Right lobe of liver (tissue), 6 donors: ENCODE data around the gene DCDC2C. TPM values are rescaled to one million over a fixed set of nuclear protein-coding genes. Genes with fewer than 3 reads are reported as not detected.

Experiments used
- ATAC-seq, 4 donors: fragments of 200-7000 bp; cut with Tn5 transposase; one replicate each; pipeline ENCODE4 v1.9.1; 2020; ENCODE audit warnings: mild to moderate bottlenecking in 4 of 4, moderate library complexity in 4 of 4
- DNase-seq, 3 donors: peaks; one replicate each; pipeline ENCODE4 v3.0.0-alpha.2; 2020
- H3K27ac ChIP-seq, 3 donors: fragments of 200-600 bp; one replicate each; pipeline ENCODE4 v1.8.0; 2022
- H3K27me3 ChIP-seq, 2 donors: fragments of 200-600 bp; one replicate each; pipeline ENCODE4 v1.8.0; 2022
- H3K36me3 ChIP-seq, 4 donors: fragments of 200-600 bp; sonication (generic) in 1 of 4; one replicate each; pipeline versions ENCODE4 v1.5.1 to v1.8.0; 2017 to 2022; ENCODE audit warnings: control low read depth in 1 of 4
- H3K4me1 ChIP-seq, 4 donors: fragments of 200-600 bp; sonication (generic) in 1 of 4; one replicate each; pipeline versions ENCODE4 v1.5.1 to v1.8.0; 2017 to 2022; ENCODE audit warnings: control low read depth in 1 of 4
- H3K4me3 ChIP-seq, 3 donors: fragments of 200-600 bp; one replicate each; pipeline ENCODE4 v1.8.0; 2022
- H3K9me3 ChIP-seq, 4 donors: fragments of 200-600 bp; sonication (generic) in 1 of 4; one replicate each; pipeline versions ENCODE4 v1.5.1 to v1.8.0; 2017 to 2022; ENCODE audit warnings: control low read depth in 1 of 4
- POLR2A ChIP-seq: fragments of 450-650 bp; IDR thresholded peaks from one replicate; pipeline ENCODE4 v1.6.1; 2017; ENCODE audit warnings: antibody characterized with exemption, mild to moderate bottlenecking
- WGBS: methylation state at CpG from one replicate; pipeline ENCODE4 v1.1.6; 2018; ENCODE audit warnings: low coverage, low lambda C conversion rate; ENCODE audit not compliant: insufficient coverage; ENCODE audit errors: missing lambda C conversion rate; 5-methylcytosine and 5-hydroxymethylcytosine counted together
- intact Hi-C, 2 donors: fragments of 100-400 bp; cut with DNase I; formaldehyde crosslinking; loops; one replicate each; pipeline versions ENCODE4 v1.11.2 to v1.14.1; 2022
- total RNA-seq, 6 experiments: library from RNA; depleted of rRNA in 2 of 6; stranded (reverse); fragments of >200 nt in 2 of 6; fragmentation: NEBNext Ultra II Directional in 3 of 6; extraction: Animal tissue kit (Norgen Biotek cat#: 25700) in 3 of 6; gene quantifications; one replicate each; pipeline versions ENCODE4 v1.1.0 to v1.2.4, GENCODE V29; 2016 to 2023
- TF ChIP-seq, protein P1 (sequence below), 4 donors: fragments of 200-600 bp in 3 of 4; fragments of 450-650 bp in 1 of 4; IDR thresholded peaks; one replicate each; pipeline versions ENCODE4 v1.5.1 to v1.8.0; 2016 to 2022; ENCODE audit warnings: antibody characterized with exemption in 4 of 4, mild to moderate bottlenecking in 2 of 4
- donor health status: DM: no; HTN: yes; CAD: no.
- donor health status: DM: no; HTN: no; CAD: no.
- donor health status: DM: no; HTN: no; CAD: no.
- donor health status: DM: no; HTN: yes; CAD: no.
- donor health status: DM: no; HTN: yes; CAD: no.

Gene DCDC2C
- total RNA-seq, 6 experiments from 2014 or later, result not detected

DNA sequence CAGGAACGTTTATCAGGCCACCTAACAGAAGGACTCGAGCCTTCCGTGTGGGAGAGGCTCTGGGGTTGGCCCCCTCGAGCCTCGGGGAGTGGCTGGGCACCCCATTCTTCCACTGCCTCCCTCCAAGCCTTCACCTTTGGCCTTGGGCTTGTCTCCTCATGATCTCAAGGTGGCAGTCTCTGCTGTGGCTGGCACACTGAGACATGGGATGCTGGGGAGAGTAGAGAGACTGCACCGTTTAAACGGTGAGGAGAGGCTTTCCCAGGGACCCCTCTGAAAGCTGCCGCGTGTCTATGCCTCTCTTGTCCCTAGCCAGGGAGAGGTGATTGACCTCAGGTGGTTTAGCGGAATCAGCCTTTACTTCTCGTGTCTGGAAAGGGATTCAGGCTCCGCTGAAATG lies 71.0 kb downstream of the DCDC2C start:
- WGBS, result 56% methylated on average over 6 of the region's 12 CpGs
- H3K9me3 ChIP-seq, result no peaks in the 10 kb centered on the region
- H3K36me3 ChIP-seq, result no peaks in the 10 kb centered on the region
- DNase-seq (no peak), ATAC-seq (no peak)
- no peak for TF ChIP-seq POLR2A
- TF ChIP-seq, protein P1, sequence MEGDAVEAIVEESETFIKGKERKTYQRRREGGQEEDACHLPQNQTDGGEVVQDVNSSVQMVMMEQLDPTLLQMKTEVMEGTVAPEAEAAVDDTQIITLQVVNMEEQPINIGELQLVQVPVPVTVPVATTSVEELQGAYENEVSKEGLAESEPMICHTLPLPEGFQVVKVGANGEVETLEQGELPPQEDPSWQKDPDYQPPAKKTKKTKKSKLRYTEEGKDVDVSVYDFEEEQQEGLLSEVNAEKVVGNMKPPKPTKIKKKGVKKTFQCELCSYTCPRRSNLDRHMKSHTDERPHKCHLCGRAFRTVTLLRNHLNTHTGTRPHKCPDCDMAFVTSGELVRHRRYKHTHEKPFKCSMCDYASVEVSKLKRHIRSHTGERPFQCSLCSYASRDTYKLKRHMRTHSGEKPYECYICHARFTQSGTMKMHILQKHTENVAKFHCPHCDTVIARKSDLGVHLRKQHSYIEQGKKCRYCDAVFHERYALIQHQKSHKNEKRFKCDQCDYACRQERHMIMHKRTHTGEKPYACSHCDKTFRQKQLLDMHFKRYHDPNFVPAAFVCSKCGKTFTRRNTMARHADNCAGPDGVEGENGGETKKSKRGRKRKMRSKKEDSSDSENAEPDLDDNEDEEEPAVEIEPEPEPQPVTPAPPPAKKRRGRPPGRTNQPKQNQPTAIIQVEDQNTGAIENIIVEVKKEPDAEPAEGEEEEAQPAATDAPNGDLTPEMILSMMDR (IDR thresholded peaks at IDR 0.05), result no peak
- H3K27ac ChIP-seq, result no peak overlapping the region
- H3K4me3 ChIP-seq, result no peak overlapping the region
- H3K27me3 ChIP-seq, result no peaks in the 10 kb centered on the region
- intact Hi-C loops, result no loop called here
- no peaks in the 10 kb centered on the region for H3K4me1 ChIP-seq

DNA sequence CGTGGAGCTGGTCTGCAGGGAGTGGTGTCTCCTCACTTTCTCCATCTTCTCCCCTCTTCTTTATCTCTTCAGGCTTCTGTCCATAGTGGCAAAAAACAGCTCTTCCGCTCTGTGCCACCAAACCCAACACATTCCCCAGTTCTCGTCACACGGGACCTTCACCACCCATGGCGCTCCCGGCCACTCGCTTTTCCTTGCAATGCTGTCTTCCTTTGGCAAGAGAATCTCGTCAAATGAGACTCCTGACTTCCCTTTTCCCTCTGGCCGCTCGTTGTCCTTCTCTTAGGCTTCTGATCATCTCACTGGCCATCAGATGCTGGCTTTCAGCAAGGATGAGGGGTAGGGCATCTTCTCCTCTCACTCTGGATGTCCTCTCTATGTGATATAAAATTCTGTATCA lies 72.9 kb downstream of the DCDC2C start:
- H3K4me3 ChIP-seq, result no peak overlapping the region
- H3K4me1 ChIP-seq, result no peaks in the 10 kb centered on the region
- DNase-seq (no peak), ATAC-seq (no peak)
- H3K27me3 ChIP-seq, result no peaks in the 10 kb centered on the region
- intact Hi-C loops, result no loop called here
- 56% methylated on average over 9 of the region's 10 CpGs for WGBS
- H3K36me3 ChIP-seq, result no peaks in the 10 kb centered on the region
- no peak for TF ChIP-seq POLR2A
- TF ChIP-seq, protein P1 (IDR thresholded peaks at IDR 0.05), result no peak
- H3K9me3 ChIP-seq, result no peaks in the 10 kb centered on the region
- H3K27ac ChIP-seq, result no peak overlapping the region

DNA sequence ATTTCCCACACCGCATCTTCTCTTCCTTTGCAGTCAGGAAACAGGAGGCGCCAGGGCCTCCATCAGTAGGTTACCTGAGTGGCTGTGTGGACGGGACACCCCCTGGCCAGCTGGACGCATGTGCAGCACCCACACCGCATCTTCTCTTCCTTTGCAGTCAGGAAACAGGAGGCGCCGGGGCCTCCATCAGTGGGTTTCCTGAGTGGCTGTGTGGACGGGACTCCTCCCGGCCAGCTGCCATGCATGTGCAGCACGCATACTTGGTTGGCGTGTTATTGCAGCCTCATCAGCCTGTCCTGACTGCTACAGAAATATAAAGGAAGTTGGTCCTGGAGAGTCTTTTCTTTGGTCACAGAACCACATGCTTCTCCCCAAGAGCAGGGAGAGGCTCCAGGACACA lies 74.6 kb downstream of the DCDC2C start:
- intact Hi-C loops, result no loop called here
- no peak for DNase-seq

DNA sequence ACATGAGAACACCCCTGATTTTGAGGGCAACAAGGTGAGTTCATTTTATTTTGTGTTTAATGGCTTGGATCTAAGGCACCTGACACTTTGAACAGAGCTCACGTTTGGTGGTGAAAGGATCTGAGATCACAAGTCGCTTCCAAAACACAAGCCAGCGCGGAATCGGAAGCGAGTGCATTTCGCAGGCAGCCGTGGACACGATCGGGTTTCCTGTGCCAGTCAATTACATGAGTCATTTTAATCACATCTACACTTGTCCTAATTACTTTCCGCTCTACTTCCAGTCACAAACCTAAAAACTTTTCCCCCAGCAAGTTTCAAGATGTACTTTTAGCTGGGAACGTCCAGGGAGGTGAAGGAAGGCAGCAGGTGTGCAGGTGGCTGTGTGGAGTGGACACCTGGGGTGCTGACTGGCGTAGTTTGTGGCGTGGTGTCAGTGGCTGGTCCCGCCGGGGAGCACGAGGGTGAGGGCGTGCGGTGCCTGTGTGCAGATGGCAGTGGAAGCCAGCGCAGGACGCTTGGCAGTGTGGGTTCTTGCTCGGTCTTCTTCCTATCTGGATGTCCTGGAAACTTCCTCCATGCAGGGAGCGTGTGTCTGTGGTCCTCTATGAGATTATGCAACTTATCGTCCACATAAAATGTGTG lies 75.6 kb downstream of the DCDC2C start:
- Histone ChIP-seq H3K27ac (no peak overlapping the region), H3K4me3 (no peak overlapping the region), H3K36me3 (no peaks in the 10 kb centered on the region), H3K27me3 (no peaks in the 10 kb centered on the region), H3K4me1 (no peaks in the 10 kb centered on the region), H3K9me3 (no peaks in the 10 kb centered on the region)
- WGBS, result 63% methylated on average over 23 of the region's 24 CpGs
- TF ChIP-seq, protein P1 (IDR thresholded peaks at IDR 0.05), result no peak
- no peak for TF ChIP-seq POLR2A
- no peak for DNase-seq
- ATAC-seq, result no peak
- intact Hi-C loops, result no loop called here

More for the DNA sequence above, 74.6 kb downstream of the DCDC2C start:
- no peaks in the 10 kb centered on the region for H3K4me1 ChIP-seq
- WGBS, result 43% methylated on average over 3 of the region's 11 CpGs
- no peak overlapping the region for H3K4me3 ChIP-seq
- ATAC-seq, result no peak
- no peaks in the 10 kb centered on the region for H3K9me3 ChIP-seq
- no peaks in the 10 kb centered on the region for H3K36me3 ChIP-seq
- TF ChIP-seq, protein P1 (IDR thresholded peaks at IDR 0.05), result no peak
- no peak for TF ChIP-seq POLR2A
- no peaks in the 10 kb centered on the region for H3K27me3 ChIP-seq
- H3K27ac ChIP-seq, result no peak overlapping the region
